ENCODE measurements around the gene ANO6.

The ANO6 gene

DNA sequence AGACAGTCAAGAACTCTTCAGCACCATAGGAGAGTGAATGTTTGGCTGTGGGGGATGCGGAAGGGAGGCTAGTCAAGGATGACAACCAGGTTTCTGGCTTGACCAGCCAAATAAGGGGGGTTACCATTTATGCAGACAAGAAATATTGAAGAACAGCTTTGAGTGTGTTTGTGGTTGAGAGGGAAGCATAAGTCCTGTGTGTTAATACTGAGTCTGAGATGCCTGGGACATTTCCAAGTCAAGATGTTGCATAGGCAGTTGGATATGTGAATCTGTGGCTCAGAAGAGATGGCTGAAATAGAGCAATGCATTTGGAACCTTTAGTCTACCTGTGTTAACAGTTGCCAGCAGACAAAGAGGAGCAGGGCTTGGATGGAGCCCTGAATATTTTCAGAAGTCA, 66.1 kb downstream of the ANO6 start:
- DNase-seq (ENCODE audit: low read depth) = peak; percentile 37

DNA sequence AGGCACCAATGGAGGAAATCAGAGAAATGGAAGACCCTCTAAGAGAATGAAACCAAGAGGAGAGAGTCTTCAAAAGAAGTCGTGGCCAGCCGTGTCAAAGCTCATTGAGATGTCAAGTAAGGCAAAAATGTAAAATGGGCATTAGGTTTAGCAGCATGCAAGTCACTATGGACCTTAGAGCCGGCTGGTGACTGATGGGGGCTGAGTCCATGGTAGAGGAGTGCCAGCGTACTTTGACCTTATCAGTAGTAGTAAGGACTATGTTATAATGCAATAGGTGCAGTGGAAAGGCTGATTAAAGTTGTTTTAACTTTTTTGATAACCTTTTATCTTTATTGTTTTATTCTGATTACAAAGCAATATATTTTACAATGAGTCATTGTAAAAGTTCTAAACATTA, 66.5 kb downstream of the ANO6 start:
- no peak for DNase-seq (ENCODE audit: low read depth)

DNA sequence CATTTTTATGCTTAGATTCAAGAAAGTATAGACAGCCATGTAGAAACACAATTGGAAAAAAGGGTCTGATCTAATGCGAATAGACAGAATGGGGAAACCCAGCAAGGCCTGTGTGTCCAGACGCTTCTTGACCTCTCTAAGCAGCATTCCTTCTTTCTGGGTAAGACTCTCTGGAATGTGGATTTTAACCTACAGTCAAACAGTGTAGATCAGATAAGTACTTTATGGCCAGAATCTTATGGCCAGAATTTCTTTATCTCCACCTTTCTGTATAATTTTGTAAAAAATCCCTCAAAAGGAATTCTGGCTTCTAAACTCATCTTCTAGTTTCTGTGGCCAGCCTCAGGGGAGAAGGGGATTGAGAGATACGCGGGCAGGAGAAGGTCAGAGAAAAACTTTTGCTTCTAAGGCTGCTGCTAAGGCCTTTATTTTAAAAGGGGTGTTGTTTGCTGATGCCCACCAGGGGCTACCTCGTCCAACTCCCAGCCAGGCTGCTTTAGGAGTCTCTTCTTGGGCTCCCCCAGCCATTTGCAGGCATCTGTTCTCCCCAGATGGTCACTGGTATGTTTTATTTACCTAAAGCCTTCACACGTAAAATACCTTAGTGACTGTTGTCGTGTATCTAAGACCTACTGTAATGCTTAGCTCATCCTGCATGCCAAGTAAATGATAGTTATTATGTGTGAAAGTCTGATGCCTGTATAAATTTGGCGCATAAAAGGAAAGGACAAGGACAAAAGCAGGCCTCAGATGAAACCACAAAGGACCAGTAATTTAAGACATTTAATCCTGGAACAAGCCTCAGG, 68.4 kb downstream of the ANO6 start:
- peak; percentile 95 for DNase-seq (ENCODE audit: low read depth)

- DNase-seq (ENCODE audit: low read depth) = no peak
Observed at GRCh38 chr12:45285717-45286116, 69.8 kb downstream of the ANO6 start.

DNA sequence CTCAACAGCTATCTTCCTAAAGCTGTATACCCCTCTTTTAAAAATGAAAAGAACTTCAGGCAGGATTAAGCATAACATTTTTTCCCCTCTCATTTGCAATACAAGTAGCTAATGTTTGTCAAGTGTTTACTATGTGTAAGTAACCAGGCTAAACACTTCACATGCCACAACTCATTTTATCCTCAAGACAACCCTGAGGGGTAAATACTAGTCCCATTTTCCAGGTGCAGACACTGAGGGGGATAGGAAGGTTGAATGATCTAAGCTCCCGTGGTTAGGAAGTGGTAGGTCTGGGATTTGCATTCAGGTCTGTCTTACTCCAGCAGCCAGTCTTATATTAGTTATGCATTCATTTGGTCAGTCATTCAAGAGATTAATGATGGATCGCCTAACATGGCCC, 70.7 kb downstream of the ANO6 start:
- DNase-seq (ENCODE audit: low read depth) = no peak

- DNase-seq (ENCODE audit: low read depth) = no peak
Observed at GRCh38 chr12:45289245-45290215, 73.6 kb downstream of the ANO6 start.

DNA sequence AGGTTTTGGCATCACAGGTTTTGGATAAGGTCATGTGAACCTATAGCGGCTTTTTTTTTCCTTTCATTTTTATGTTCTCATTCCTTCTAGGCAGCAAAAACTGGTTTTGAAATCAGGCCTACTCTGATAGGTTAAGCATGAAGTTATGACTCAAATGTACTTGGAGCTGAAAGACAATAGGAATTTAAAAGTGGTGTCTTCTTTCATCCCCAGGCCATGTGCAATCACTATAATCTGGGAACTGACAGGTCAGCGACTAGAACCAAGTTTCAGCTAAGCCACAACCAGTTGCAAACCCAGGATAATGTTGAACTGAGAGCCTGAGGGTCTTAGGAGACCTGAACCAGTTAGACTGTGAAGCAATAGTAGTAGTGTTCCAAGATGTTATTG, 74.3 kb downstream of the ANO6 start:
- DNase-seq (ENCODE audit: low read depth) = peak; percentile 97

- DNase-seq (ENCODE audit: low read depth) = no peak
Observed at GRCh38 chr12:45291518-45291917, 75.6 kb downstream of the ANO6 start.

DNA sequence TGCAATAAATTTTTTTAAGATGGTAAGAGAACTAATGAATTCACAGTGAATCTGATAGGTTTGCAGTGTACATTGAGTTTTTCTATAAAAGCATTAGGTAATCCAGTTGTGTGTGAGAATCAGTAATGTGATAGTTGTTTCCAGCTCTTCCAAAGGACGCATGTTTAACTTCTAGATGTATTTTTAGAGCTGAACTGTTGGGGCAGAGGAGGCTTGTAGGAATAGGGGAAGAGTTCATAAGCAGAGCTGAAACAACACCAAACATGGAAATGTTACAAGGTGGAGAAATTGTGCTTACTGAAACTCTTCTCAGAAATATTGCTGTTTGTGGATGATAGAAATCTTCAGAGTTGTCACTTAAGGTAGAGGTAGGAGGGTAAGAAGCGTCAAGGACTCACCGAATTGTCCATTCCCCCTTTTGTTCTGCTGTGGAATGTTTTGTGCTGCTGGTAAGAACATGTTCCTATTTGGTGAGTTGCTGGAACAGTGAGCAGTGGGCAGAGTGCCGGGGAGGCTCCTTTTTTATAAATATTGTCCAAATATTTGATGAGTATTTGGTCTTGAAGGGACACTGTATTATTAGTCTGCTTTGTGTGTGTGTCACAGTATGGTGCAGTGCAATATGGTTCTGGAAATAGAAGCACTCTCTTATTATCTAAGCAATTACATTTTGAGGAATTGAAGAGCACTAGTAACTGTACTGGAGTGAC, 76.7 kb downstream of the ANO6 start:
- DNase-seq (ENCODE audit: low read depth) = peak; percentile 49

GRCh38 chr12:45294906-45295305, 79.0 kb downstream of the ANO6 start:
- no peak for DNase-seq (ENCODE audit: low read depth)

GRCh38 chr12:45296046-45296586, 80.2 kb downstream of the ANO6 start:
- DNase-seq (ENCODE audit: low read depth) = peak; percentile 39

DNA sequence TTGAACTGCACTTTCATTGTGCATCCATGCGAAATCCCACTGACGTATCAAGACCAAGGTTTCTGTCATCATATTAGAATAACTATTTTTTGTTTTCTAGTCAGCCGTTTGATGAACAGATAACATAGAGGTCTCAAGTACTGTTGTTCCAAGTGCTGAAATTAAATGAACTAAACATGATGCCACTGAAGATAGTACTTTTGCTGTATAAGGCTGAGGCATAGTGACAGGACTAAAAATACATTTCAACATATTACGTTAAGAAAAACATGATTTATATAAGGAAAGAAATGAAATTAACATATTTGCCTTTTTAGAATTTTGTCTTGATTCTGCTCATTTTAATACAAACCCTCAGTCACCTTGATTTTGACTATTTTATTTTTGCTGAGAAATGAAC, 82.2 kb downstream of the ANO6 start:
- DNase-seq (ENCODE audit: low read depth) = no peak

GRCh38 chr12:45298721-45299692, 83.1 kb downstream of the ANO6 start:
- peak; percentile 87 for DNase-seq (ENCODE audit: low read depth)

DNA sequence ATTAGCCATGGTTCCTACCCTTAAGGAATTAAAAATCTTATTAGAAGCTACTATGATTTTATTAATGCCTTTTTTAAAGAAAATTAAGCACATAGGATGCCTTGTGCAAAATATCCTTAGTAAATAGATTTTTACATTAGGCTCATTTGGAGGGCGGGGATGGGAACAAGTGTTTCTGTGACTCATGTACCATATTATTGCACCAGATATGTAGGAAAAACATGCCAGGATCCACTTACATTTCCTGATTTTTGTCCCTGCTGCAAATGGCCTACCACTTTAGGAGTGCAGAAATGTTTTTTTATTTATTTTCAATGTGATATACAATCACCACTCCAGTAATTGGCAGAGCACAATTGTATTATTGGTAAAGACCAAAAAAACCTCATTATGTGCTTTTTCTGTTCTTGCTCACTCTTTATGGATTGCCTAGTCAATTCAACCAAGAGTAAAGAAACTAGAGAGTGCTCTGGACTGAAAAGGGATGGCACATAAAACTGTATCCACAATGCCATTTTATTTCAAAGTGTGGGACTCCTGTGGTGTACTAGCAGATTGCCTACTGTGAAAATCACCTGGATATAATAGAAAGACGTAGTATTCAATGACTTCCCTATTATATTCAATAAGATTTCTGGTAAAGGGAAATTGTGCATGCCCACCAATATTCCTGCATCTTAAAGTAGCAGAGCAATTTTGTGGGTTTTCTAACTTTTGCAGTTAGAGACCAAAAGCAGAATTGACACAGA, 86.9 kb downstream of the ANO6 start:
- no peak for DNase-seq (ENCODE audit: low read depth)

DNA sequence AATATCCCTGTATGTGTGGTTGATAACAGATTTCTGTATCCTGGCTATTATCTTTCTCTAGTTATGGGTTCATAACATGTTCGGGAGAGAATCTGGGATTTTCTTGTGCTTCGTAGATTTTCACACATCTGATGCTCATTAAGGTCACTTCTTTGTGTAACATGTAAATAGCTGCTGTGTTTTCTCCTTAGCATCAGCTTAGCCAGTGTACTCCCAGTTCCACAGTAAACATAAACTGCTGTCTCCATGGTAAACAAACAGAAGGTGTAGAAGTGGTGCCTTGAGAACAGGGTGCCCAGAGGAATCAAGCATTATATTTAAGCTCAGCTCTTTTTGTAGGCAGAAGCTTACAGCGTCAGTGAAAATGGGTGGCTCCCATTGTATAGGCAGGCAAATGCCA, 88.0 kb downstream of the ANO6 start:
- no peak for DNase-seq (ENCODE audit: low read depth)

DNA sequence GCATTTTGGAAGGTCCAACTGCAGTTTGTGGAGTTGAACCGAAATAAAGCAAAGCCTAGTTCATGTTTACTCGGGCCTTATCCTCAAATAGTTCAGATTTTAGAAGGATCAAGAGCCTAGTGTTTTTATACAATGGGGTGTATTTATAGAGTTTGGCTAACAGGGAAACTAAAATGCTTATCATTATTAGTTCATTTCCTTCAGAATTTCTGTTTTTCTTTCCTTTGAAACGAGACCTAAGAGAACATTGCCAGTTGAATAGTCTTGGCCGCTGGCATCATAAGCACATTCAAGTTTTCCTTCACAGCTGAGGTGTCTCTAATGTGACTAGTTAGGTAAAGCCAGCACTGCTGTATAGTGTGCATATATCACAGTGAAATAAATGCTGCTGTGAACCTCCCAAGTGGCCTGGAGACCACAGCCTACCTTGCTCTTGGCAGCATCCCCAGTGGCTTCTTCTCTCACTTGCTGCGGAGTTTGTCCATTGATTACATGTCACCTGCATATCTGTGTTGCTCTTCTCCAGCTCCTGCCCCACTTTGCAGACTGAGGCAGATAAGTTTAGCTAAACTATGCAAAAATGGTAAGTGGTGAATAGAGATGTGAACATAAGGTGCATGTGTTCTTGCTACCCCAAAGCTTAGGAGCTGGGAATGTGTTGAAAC, 88.8 kb downstream of the ANO6 start:
- DNase-seq (ENCODE audit: low read depth) = no peak

DNA sequence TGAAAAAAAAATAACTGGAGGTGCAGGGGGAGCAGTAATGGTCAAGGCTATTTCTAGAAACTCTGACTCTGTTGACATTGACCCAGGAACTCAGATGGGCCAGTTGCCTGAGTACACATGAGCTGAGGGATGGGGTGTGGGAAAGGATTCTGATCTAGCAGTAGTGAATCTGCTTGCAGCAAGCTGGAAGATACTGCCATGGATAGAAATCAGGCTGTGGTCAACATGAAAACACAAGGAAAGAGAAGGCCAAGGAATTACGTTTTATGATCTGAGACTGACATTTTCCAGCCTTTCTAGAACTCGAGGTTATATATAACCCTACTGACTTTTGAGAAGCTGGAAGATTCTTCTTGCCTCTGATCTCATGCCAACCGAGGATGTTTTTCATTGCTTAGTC, 90.0 kb downstream of the ANO6 start:
- DNase-seq (ENCODE audit: low read depth) = no peak

GRCh38 chr12:45309836-45310626, 94.1 kb downstream of the ANO6 start:
- DNase-seq (ENCODE audit: low read depth) = peak; percentile 55

- no peak for DNase-seq (ENCODE audit: low read depth)
Observed at GRCh38 chr12:45310627-45310968, 94.7 kb downstream of the ANO6 start.

All from iris pigment epithelial cell (primary cell).